Kidney epithelial cell (primary cell): ENCODE measurements around the gene FMC1. TPM values are rescaled to one million over a fixed set of nuclear protein-coding genes. Genes with fewer than 3 reads are reported as not detected.
"Not testable (repeated sequence)": the region's sequence is repeated elsewhere in the genome, so short reads cannot be mapped to it uniquely, and the experiment has no call there.

ENCODE experiments used
- DNase-seq: peaks from one replicate; pipeline ENCODE4 v3.0.0-alpha.2; 2010; ENCODE audit warnings: low read depth
- H3K27me3 ChIP-seq: 2 replicates; pipeline ENCODE4 v1.6.0; 2011; ENCODE audit warnings: low read length; ENCODE audit not compliant: control insufficient read depth, insufficient read depth
- H3K36me3 ChIP-seq: 2 replicates; pipeline ENCODE4 v1.5.1; 2011; ENCODE audit warnings: low read length; ENCODE audit not compliant: control insufficient read depth, insufficient read depth
- H3K4me3 ChIP-seq: 2 replicates; pipeline ENCODE4 v1.5.1; 2011; ENCODE audit warnings: low read depth, mild to moderate bottlenecking, control low read depth, low read length
- CTCF ChIP-seq: IDR thresholded peaks from 2 replicates; pipeline ENCODE4 v1.5.1; 2011; ENCODE audit warnings: mild to moderate bottlenecking, moderate library complexity, low read length, control low read depth, inconsistent platforms; ENCODE audit not compliant: insufficient read depth, poor library complexity, severe bottlenecking
- total RNA-seq: library from RNA; depleted of rRNA; stranded (reverse); fragments of >200 nt; gene quantifications from 2 replicates; pipeline ENCODE4 v1.2.3, GENCODE V29; 2015

The FMC1 gene
- total RNA-seq, 1 donor from 2014 or later: 8.3 TPM

GRCh38 chr7:139328375-139328774 lies 12.8 kb upstream of the FMC1 start:
- no peaks in the 10 kb centered on the region for H3K27me3 ChIP-seq
- no peak for TF ChIP-seq CTCF
- no peaks in the 10 kb centered on the region for H3K36me3 ChIP-seq
- no peak for DNase-seq
- H3K4me3 ChIP-seq: no peak overlapping the region

GRCh38 chr7:139329119-139329518 lies 12.0 kb upstream of the FMC1 start:
- Histone ChIP-seq H3K36me3 (no peaks in the 10 kb centered on the region), H3K27me3 (no peaks in the 10 kb centered on the region), H3K4me3 (no peak overlapping the region)
- no peak for TF ChIP-seq CTCF
- no peak for DNase-seq

- DNase-seq: no peak
Observed at GRCh38 chr7:139330333-139331030, 10.7 kb upstream of the FMC1 start.

GRCh38 chr7:139332697-139333359 lies 8.3 kb upstream of the FMC1 start:
- no peak for DNase-seq
- no peak for TF ChIP-seq CTCF
- H3K4me3 ChIP-seq: no peak overlapping the region
- no peaks in the 10 kb centered on the region for H3K27me3 ChIP-seq
- H3K36me3 ChIP-seq: no peaks in the 10 kb centered on the region

More at GRCh38 chr7:139330333-139331030, 10.7 kb upstream of the FMC1 start:
- Histone ChIP-seq H3K27me3 (no peaks in the 10 kb centered on the region), H3K36me3 (no peaks in the 10 kb centered on the region), H3K4me3 (no peak overlapping the region)
- TF ChIP-seq CTCF: no peak

- H3K27me3 ChIP-seq, H3K36me3 ChIP-seq, DNase-seq, H3K4me3 ChIP-seq: not testable (repeated sequence)
Observed at GRCh38 chr7:139333443-139333842, 7.7 kb upstream of the FMC1 start.

- no peak for DNase-seq
- no peak for TF ChIP-seq CTCF
- Histone ChIP-seq H3K4me3 (no peak overlapping the region), H3K27me3 (no peaks in the 10 kb centered on the region), H3K36me3 (no peaks in the 10 kb centered on the region)
Observed at GRCh38 chr7:139334399-139335150, 6.6 kb upstream of the FMC1 start.
